HL-60 (cell line): ENCODE measurements around the gene LKAAEAR1.

Experiments used
- GABPA ChIP-seq: IDR thresholded peaks from 2 replicates; pipeline ENCODE4 v1.6.1; 2012; ENCODE audit warnings: low read depth
- TF ChIP-seq, protein P1 (sequence below): IDR thresholded peaks from one replicate; pipeline ENCODE4 v1.5.1; 2011; ENCODE audit warnings: low read length, control low read depth, inconsistent platforms; ENCODE audit not compliant: insufficient read depth

DNA sequence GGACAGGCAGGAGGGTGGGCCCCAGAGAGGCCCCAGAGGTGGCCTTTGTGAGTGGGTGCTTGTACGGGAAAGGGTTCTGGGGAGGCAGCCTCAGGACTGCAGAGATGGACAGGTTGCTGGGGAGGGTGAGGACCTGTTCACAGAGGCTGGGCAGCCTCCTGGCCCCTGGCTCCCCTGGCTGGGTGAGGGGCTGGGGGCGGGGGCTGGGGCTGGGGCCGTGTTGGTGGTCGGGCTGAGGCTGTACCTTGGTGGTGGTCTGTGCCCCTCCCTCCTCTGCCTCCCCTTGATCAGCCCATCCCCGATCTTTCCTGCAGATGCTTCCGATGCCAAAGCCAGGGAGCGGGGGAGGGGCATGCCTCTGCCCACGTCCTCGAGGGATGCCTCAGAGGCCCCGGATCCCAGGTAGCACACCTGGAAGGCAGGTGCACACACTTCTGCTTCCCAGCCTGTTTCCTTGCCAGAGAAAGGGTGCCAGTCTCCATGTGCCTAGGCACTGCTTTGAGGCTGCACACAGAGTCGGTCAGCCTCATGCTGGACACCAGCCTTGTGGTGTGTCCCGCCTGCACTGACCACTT is 16.4 kb downstream of the LKAAEAR1 start:
- TF ChIP-seq, protein P1, sequence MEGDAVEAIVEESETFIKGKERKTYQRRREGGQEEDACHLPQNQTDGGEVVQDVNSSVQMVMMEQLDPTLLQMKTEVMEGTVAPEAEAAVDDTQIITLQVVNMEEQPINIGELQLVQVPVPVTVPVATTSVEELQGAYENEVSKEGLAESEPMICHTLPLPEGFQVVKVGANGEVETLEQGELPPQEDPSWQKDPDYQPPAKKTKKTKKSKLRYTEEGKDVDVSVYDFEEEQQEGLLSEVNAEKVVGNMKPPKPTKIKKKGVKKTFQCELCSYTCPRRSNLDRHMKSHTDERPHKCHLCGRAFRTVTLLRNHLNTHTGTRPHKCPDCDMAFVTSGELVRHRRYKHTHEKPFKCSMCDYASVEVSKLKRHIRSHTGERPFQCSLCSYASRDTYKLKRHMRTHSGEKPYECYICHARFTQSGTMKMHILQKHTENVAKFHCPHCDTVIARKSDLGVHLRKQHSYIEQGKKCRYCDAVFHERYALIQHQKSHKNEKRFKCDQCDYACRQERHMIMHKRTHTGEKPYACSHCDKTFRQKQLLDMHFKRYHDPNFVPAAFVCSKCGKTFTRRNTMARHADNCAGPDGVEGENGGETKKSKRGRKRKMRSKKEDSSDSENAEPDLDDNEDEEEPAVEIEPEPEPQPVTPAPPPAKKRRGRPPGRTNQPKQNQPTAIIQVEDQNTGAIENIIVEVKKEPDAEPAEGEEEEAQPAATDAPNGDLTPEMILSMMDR = no peak
- TF ChIP-seq GABPA = no peak
